AG09309 (cell line): ENCODE measurements around the gene POLR1E.
"Not testable (repeated sequence)": the region's sequence is repeated elsewhere in the genome, so short reads cannot be mapped to it uniquely, and the experiment has no call there.

Experiments
- DNase-seq: peaks from one replicate; pipeline ENCODE4 v3.0.0-alpha.2; 2010; ENCODE audit warnings: low read depth
- H3K4me3 ChIP-seq: 2 replicates; pipeline ENCODE4 v1.5.1; 2011; ENCODE audit warnings: mild to moderate bottlenecking, low read depth, low read length, moderate library complexity; ENCODE audit not compliant: control insufficient read depth
- TF ChIP-seq, protein P1 (sequence below): IDR thresholded peaks from 2 replicates; pipeline ENCODE4 v1.5.1; 2011; ENCODE audit warnings: mild to moderate bottlenecking, low read depth, low read length, inconsistent platforms; ENCODE audit not compliant: insufficient read depth, control insufficient read depth; ENCODE audit errors: missing control alignments

The POLR1E gene

DNA sequence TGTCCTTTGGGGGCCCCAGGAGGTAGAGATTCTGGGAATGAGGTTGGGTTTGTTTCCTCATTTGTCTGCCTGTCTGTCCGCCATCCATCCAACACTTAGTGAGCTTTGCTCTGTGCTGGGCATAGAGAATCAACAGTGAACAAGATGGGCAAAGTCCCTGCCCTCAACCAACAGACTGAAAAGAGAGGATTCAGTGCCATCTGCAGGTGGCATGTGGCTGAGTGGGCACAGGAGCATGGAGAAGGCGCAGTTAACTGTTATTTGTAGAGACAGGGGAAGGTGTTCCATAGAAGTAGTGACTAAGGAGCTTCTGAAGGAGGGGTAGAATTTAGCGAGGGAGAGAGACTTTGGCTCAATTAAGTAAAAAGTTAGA is 23.1 kb downstream of the POLR1E start:
- TF ChIP-seq, protein P1, sequence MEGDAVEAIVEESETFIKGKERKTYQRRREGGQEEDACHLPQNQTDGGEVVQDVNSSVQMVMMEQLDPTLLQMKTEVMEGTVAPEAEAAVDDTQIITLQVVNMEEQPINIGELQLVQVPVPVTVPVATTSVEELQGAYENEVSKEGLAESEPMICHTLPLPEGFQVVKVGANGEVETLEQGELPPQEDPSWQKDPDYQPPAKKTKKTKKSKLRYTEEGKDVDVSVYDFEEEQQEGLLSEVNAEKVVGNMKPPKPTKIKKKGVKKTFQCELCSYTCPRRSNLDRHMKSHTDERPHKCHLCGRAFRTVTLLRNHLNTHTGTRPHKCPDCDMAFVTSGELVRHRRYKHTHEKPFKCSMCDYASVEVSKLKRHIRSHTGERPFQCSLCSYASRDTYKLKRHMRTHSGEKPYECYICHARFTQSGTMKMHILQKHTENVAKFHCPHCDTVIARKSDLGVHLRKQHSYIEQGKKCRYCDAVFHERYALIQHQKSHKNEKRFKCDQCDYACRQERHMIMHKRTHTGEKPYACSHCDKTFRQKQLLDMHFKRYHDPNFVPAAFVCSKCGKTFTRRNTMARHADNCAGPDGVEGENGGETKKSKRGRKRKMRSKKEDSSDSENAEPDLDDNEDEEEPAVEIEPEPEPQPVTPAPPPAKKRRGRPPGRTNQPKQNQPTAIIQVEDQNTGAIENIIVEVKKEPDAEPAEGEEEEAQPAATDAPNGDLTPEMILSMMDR: no peak
- no peak for DNase-seq
- H3K4me3 ChIP-seq: no peak overlapping the region

DNA sequence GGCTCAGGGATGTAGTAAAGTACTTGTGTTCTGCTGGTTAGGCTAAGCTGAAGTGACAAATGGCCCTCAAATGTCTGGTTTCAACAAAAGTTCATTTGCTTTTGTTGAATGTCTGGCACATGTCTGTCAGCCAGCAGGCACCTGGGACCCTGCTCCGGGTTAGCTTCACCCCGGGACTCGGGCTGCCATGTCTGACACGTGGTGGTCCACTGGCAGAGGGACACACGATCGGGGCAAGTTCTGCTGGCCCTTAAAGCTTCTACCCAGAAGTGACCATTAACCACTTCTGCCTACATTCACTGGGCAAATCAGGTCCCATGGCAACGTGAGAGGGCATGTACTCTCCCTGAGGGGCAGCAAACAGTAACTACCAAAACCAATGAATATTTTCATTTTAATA is 23.8 kb downstream of the POLR1E start:
- no peak overlapping the region for H3K4me3 ChIP-seq
- no peak for DNase-seq
- TF ChIP-seq, protein P1: no peak

DNA sequence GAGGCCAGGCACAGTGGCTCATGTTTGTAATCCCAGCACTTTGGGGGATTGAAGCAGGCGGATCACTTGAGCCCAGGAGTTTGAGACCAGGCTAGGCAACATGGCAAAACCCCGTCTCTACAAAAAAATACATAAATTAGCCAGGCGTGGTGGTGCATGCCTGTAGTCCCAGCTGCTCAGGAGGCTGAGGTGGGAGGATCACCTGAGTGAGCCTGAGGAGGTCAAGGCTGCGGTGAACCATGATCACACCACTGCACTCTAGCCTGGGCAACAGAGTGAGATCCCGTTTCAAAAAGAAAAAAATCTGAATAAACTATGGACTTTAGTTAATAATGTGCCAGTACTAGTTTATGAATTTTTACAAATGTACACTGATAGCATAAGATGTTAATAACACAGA is 24.3 kb downstream of the POLR1E start:
- H3K4me3 ChIP-seq, DNase-seq: not testable (repeated sequence)

DNA sequence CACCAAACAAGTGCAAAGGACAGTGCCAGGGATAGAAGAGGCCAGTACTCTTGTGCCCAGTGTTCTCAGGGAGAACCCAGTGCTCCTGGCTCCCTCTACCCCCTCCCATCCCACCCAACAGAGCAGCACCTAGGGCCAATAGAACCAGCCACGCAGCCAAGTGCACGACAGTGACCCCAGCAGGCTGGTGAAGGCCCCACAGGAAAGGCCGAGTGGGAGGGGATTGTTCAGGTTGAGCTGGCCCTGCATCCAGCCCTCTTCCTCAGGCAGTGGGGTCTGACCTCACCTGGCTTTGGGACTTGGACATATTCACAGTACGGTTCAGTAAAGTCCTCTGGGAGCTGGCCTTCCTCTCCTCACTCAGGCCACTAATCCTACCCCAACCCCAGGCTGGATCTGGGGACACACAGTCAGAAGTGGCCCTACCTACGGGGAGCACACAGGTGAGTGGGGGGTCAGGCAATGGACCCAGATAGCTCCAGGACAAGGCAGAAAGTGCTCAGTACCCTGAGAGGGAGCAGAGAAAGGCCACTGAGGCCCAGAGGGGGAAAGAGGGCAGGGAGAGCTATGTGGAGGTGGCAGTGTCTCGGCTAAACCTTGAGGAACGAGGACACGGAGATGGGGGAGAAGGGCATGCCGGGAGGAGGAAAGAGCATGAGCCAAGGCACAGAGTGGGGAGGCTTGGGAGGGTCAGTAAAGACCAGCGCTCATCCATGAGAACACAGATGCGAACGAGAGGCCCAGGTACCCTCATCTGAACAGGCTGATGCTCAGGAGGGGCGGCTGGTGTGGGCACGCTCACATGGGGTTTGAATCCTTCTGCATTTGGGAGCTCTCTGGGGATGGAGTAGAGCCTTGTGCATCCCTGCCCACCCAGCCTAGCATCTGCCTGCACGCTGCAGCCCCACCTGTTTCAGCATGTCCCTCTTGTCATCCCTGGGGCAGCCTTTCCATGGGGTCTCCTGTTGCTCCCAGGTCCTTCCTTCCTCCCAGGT is 25.6 kb downstream of the POLR1E start:
- DNase-seq: no peak
- H3K4me3 ChIP-seq: no peak overlapping the region
- TF ChIP-seq, protein P1: peak; percentile 12

DNA sequence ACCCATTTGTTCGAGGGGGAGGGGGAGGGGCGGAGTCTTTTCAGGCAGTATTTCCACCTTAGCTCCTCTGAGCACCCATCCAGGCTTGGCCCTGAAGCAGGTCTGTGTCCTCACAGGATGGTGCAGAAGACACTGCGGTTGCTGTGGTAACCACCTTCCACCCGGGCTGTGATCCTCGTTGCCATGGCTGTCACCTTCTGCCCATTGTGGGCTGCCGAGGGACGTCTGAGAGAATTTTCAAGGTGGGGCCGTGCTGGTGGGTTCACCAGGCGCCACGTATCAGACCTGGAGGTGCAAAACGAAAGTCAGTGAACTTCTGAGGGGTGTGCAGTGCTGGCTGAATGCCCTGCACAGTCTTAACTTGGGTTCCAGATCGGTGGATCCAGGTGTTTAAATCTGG is 26.7 kb downstream of the POLR1E start:
- no peak for DNase-seq
- no peak overlapping the region for H3K4me3 ChIP-seq
- TF ChIP-seq, protein P1: no peak

DNA sequence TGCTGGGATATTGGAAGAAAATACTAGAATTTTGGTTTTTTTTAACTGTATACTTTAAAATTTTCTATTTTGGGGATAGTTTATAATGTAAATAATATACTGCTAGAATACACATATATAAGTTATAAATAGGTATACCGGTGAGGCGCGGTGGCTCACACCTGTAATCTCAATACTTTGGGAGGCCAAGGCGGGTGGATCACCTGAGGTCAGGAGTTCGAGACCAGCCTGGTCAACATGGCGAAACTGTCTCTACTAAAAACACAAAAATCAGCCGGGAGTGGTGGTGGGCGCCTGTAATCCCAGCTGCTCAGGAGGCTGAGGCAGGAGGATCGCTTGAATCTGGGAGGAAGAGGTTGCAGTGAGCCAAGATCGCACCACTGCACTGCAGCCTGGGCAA is 28.7 kb downstream of the POLR1E start:
- not testable (repeated sequence) for H3K4me3 ChIP-seq, DNase-seq

DNA sequence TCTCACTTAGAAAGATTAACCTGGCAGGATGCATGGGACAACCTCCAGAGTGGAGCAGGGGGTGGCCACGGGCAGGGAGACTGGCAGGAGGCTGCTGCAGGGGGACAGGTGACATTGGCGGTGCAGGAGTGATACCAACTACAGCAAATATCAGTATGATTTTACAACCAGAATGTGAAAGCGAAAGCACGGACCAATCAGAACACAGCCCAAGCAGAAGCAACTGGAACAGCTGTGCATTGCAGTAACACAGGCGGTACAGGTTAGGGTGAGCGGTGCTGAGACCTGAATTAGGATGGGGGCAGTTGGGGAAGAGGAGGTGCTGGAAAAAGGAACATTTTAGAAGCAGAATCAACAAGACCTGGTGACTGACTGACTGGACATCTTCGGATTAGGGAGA is 29.3 kb downstream of the POLR1E start:
- TF ChIP-seq, protein P1: no peak
- H3K4me3 ChIP-seq: no peak overlapping the region
- no peak for DNase-seq

DNA sequence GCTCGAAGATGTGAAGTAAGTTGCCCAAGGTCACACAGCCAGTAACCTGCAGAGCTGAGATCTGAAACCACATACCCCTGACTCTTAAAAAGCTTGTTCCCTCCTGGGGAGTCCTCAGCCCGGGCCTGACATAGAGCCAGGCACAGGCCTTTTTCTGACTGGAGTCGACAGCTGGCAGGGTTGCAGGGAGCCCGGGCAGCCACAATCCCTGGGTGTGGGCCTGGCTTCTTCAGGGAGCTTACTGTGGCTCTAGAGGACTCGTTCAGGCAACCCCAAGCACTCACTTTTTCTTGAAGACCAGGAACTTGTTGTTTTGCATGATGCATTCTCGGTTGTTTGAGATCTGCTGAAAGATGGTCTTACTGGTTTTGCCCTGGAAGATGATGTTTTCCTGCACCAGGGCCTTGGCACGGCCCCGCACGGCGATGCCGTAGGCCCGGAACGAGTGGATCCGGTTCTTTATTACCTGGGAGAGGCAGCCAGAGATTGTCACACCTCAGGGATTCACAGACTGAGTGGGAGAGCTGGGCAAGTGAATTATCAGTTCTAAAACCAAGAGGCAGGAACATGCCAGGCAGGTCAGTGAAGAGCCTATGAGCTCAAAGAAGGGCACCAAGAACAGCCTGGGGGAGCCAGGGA is 30.0 kb downstream of the POLR1E start:
- no peak overlapping the region for H3K4me3 ChIP-seq
- TF ChIP-seq, protein P1: no peak
- no peak for DNase-seq
